OCI-LY7 (cell line): ENCODE results near the gene MRFAP1L1. TPM values are rescaled to one million over a fixed set of nuclear protein-coding genes. Genes with fewer than 3 reads are reported as not detected.
A peak's percentile ranks its signal among the peaks of the same experiment; 100 is the strongest.

Experiments
- BruUV-seq: library from RNA; stranded (reverse); fragments of 400-500 nt; replicated peaks from 2 replicates; lab custom pipeline; 2021; lab: Mats Ljungman, UMichigan
- CTCF ChIA-PET: fragments of 300-600 bp; sonication (Branson Sonifier 250); formaldehyde crosslinking; loops from one replicate; lab custom pipeline; 2022; ENCODE audit warnings: antibody characterized with exemption; ENCODE audit not compliant: unreplicated experiment; lab: Charles Lee
- POLR2A ChIA-PET: fragments of 300-600 bp; sonication (Branson Sonifier 250); formaldehyde crosslinking; loops from one replicate; lab custom pipeline; 2022; ENCODE audit warnings: antibody characterized with exemption; lab: Charles Lee
- DNase-seq: peaks from one replicate; pipeline ENCODE4 v3.0.0-alpha.2; 2015; ENCODE audit warnings: low spot score
- H2AFZ ChIP-seq: fragments of 200-600 bp; sonication (generic), shearing (Covaris generic); 2 replicates; pipeline ENCODE4 v1.6.1; 2014; ENCODE audit warnings: mild to moderate bottlenecking, antibody characterized with exemption, low read length, moderate library complexity
- H3K27ac ChIP-seq: fragments of 200-600 bp; sonication (generic); 2 replicates; pipeline ENCODE4 v1.5.1; 2014; ENCODE audit warnings: mixed run types, low read depth, mild to moderate bottlenecking, moderate library complexity, low read length, inconsistent platforms; ENCODE audit not compliant: poor library complexity, severe bottlenecking
- H3K36me3 ChIP-seq: fragments of 200-600 bp; sonication (generic); 2 replicates; pipeline ENCODE4 v1.6.1; 2014; ENCODE audit warnings: mild to moderate bottlenecking, antibody characterized with exemption, low read length, moderate library complexity, mixed read lengths; ENCODE audit not compliant: insufficient read depth
- H3K4me1 ChIP-seq: fragments of 200-600 bp; sonication (generic); 2 replicates; pipeline ENCODE4 v1.5.1; 2014; ENCODE audit warnings: mild to moderate bottlenecking, low read length; ENCODE audit not compliant: insufficient read depth, poor library complexity, severe bottlenecking
- H3K4me2 ChIP-seq: fragments of 200-600 bp; sonication (generic); 2 replicates; pipeline ENCODE4 v1.6.1; 2014; ENCODE audit warnings: mild to moderate bottlenecking, low read length
- H3K4me3 ChIP-seq: fragments of 200-600 bp; sonication (generic); 2 replicates; pipeline ENCODE4 v1.5.1; 2014; ENCODE audit warnings: mild to moderate bottlenecking, low read depth, low read length; ENCODE audit not compliant: poor library complexity, severe bottlenecking
- H3K79me2 ChIP-seq: fragments of 200-600 bp; sonication (generic); 2 replicates; pipeline ENCODE4 v1.6.1; 2016; ENCODE audit warnings: low read depth, mild to moderate bottlenecking, low read length, moderate library complexity, mixed read lengths; ENCODE audit not compliant: insufficient read depth
- H3K9me2 ChIP-seq: fragments of 200-600 bp; sonication (generic); 2 replicates; pipeline ENCODE4 v1.6.1; 2016; ENCODE audit warnings: mild to moderate bottlenecking, low read length, mixed read lengths; ENCODE audit not compliant: insufficient read depth
- H3K9me3 ChIP-seq: fragments of 200-600 bp; sonication (generic); 2 replicates; pipeline ENCODE4 v1.6.1; 2014; ENCODE audit warnings: mild to moderate bottlenecking, mixed run types, low read length, mixed read lengths
- H4K20me1 ChIP-seq: fragments of 200-600 bp; sonication (generic); 2 replicates; pipeline ENCODE4 v1.6.1; 2014; ENCODE audit warnings: mild to moderate bottlenecking, antibody characterized with exemption, low read length, moderate library complexity, mixed read lengths; ENCODE audit not compliant: insufficient read depth
- EZH2phosphoT487 ChIP-seq: fragments of 200-600 bp; sonication (generic); IDR thresholded peaks from 2 replicates; pipeline ENCODE4 v1.6.1; 2018; ENCODE audit warnings: low read depth, borderline replicate concordance, mild to moderate bottlenecking, mixed run types, antibody characterized with exemption, low read length, moderate library complexity, mixed read lengths
- intact Hi-C: fragments of 100-400 bp; cut with micrococcal nuclease; formaldehyde crosslinking; loops from one replicate; pipeline ENCODE4 v1.10.0; 2022; ENCODE audit not compliant: unreplicated experiment
- total RNA-seq, 2 experiments: library from RNA; depleted of rRNA in 1 of 2; stranded (reverse); fragments of >200 nt in 1 of 2; shearing (Covaris generic) in 1 of 2; gene quantifications; 2 replicates each; pipeline ENCODE4 v1.2.3, GENCODE V29; 2014 to 2022
- TF ChIP-seq, protein P1 (sequence below): fragments of 200-600 bp; sonication (generic); conservative IDR thresholded peaks from 2 replicates; pipeline ENCODE4 v1.5.1; 2014; ENCODE audit warnings: mild to moderate bottlenecking, antibody characterized with exemption, low read length, moderate library complexity, mixed read lengths

The MRFAP1L1 gene
- total RNA-seq, 2 experiments from 2014 or later, result 49.3 to 50.5 TPM

DNA sequence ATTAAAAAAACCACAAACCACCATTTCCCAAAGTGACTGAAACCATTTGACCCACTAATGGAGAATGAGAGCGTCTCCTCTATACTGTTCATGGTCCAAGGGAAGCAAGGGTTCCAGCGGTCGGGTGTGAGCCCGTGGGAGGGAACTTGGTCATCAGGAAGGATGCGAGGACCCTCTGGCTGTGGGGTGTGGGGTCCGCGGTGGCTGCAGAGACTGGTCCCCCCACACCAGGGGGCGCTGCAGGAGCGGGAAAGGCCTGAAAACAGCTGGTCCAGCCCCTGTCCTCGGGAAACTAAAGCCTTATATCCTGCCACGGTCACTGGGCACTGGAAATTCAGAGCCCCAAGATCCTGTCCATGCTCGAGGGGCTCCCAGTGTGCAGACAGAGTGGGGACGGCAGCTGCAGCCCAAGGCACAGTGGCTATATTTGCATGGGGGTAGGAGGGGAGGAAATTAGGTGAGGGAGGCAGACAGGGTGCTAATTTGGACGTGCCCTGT is 10.6 kb upstream of the MRFAP1L1 start:
- 0 out of 2 replicates have a peak overlapping the region, but pooled peaks have one; percentile 20 for H2AFZ ChIP-seq
- DNase-seq, result peak; percentile 75
- peaks cover 17% of the 10 kb centered on the region for H3K4me1 ChIP-seq
- H3K36me3 ChIP-seq, result no peaks in the 10 kb centered on the region
- peak overlapping the region; percentile 39 for H3K4me2 ChIP-seq
- BruUV-seq, result no TSS peak
- ChIA-PET POLR2A (no interaction called here), CTCF (interaction anchor here (1.0 kb wide), 1 partner anchor 153 kb away, joined by 5 read pairs; no protein-coding TSS in a partner anchor)
- peaks cover 25% of the 10 kb centered on the region for H3K79me2 ChIP-seq
- H4K20me1 ChIP-seq, result no peaks in the 10 kb centered on the region; the same call in 1 of the 2 replicates
- H3K4me3 ChIP-seq, result no peak overlapping the region
- intact Hi-C loops, result loop anchor here (1.0 to 5.0 kb wide), 5 partner anchors 63 to 350 kb away; partner anchors contain the start of gene KIAA0232
- no peak overlapping the region for H3K27ac ChIP-seq
- no peaks in the 10 kb centered on the region for H3K9me2 ChIP-seq
- H3K9me3 ChIP-seq, result no peaks in the 10 kb centered on the region
- no peak for TF ChIP-seq EZH2phosphoT487
- TF ChIP-seq, protein P1, sequence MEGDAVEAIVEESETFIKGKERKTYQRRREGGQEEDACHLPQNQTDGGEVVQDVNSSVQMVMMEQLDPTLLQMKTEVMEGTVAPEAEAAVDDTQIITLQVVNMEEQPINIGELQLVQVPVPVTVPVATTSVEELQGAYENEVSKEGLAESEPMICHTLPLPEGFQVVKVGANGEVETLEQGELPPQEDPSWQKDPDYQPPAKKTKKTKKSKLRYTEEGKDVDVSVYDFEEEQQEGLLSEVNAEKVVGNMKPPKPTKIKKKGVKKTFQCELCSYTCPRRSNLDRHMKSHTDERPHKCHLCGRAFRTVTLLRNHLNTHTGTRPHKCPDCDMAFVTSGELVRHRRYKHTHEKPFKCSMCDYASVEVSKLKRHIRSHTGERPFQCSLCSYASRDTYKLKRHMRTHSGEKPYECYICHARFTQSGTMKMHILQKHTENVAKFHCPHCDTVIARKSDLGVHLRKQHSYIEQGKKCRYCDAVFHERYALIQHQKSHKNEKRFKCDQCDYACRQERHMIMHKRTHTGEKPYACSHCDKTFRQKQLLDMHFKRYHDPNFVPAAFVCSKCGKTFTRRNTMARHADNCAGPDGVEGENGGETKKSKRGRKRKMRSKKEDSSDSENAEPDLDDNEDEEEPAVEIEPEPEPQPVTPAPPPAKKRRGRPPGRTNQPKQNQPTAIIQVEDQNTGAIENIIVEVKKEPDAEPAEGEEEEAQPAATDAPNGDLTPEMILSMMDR, result peak; percentile 95

DNA sequence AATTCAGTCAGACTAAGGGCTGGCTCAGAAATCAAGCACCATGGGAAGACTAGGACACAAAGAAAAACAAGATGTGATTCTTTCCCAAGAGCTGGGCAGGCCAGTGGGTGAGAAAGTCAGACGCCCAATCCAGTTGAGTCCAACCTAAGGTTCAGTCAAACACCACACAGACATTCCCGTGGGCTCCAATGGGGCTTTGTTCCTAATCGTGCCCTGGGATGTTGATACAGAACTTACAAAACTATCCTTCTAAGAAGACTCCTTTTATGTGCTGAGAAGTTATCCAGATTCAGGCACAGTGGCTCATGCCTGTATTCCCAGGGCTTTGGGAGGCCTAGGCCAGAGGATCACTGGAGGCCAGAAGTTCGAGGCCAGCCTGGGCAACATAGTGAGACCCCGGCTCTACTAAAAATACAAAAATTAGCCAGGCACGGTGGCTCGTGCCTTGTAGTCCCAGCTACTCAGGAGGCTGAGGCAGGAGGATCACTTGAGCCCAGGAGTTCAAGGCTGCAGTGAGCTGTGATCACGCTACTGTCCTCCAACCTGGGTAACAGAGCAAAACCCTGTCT is 10.0 kb upstream of the MRFAP1L1 start:
- BruUV-seq, result no TSS peak
- intact Hi-C loops, result loop anchor here (1.0 to 5.0 kb wide), 5 partner anchors 63 to 351 kb away; partner anchors contain the start of gene KIAA0232
- TF ChIP-seq, protein P1, result no peak
- no peak for TF ChIP-seq EZH2phosphoT487

More for the DNA sequence above, 10.0 kb upstream of the MRFAP1L1 start:
- Histone ChIP-seq H3K4me1 (peaks cover 21% of the 10 kb centered on the region), H3K9me3 (no peaks in the 10 kb centered on the region), H4K20me1 (no peaks in the 10 kb centered on the region; the same call in 1 of the 2 replicates), H2AFZ (no peak overlapping the region), H3K9me2 (no peaks in the 10 kb centered on the region), H3K36me3 (no peaks in the 10 kb centered on the region), H3K4me3 (no peak overlapping the region), H3K27ac (no peak overlapping the region), H3K4me2 (0 out of 2 replicates have a peak overlapping the region, but pooled peaks have one; percentile 39), H3K79me2 (peaks cover 25% of the 10 kb centered on the region)
- no peak for DNase-seq
- POLR2A ChIA-PET, result interaction anchor here (0.6 to 1.3 kb wide), 2 partner anchors 189 to 348 kb away, joined by 3 to 5 read pairs; partner anchors contain the start of gene GRPEL1
- CTCF ChIA-PET, result interaction anchor here (1.0 to 1.2 kb wide), 2 partner anchors 153 to 154 kb away, joined by 5 read pairs; no protein-coding TSS in a partner anchor
